GM18505 (cell line): ENCODE data around the gene PHACTR3.

Experiments
- ATAC-seq: cut with Tn5 transposase; IDR thresholded peaks from one replicate; pipeline ENCODE4 v1.9.1; 2021; ENCODE audit not compliant: unreplicated experiment
- POLR2A ChIP-seq: IDR thresholded peaks from 4 replicates; pipeline ENCODE4 v1.6.1; 2011; ENCODE audit warnings: borderline replicate concordance; ENCODE audit not compliant: insufficient read depth, insufficient read length; ENCODE audit errors: extremely low read depth

The PHACTR3 gene

DNA sequence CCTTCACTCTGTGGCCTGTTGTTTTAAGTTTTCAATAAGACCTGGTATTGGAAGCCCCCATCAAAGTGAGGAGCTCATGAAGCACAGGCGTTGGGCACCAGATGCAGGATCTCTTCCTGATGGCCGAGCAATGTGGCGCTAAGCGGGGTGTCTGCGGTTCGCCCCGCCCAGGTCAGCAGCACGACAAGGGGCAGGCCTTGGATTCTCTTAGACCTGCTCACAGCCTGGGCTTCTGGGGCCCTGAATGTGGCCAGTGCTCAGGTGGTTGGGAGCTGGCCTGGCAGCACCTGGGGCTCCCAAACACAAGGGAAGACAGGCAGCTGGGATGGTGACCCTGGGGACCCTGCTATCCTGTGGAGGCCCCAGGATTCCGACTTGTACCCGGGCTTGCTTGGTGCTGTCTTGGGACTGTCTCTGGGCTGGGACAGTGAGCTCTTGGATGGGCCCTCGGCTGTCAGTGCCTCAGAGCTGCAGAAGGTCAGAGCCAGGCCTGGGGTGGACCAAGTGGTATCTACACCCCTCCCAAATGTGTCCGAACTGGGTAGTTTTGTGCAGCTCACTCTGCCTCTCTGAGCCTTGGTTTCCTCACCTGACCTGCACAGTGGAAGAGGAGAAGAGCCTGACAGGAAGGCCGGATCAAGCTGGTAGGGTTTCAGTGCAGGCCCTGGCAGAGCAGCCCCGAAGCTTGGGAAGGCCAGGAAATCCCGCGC, 69.1 kb downstream of the PHACTR3 start:
- TF ChIP-seq POLR2A: no peak
- no peak for ATAC-seq

DNA sequence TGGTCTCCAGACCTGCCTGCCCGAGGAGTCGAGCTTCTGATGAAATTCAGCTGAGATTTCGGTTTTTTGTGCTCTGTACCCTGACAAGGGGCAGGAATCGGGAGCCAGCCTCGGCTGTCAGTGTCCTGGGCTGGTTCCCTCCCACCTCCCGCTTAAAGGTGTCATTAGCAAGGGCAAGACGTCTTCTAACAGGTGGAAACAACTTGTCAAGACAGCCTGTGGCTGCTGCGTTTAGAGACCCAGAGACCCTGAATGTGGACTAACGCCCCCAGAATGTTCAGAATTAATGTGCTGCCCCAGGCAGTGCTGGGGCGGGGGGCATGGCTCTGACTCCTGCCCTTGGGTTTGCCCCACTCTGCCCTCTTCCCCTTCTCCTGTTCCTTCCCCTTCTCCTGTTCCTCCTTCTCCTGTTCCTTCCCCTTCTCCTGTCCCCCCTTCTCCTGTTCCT, 69.7 kb downstream of the PHACTR3 start:
- TF ChIP-seq POLR2A: no peak
- ATAC-seq: no peak

DNA sequence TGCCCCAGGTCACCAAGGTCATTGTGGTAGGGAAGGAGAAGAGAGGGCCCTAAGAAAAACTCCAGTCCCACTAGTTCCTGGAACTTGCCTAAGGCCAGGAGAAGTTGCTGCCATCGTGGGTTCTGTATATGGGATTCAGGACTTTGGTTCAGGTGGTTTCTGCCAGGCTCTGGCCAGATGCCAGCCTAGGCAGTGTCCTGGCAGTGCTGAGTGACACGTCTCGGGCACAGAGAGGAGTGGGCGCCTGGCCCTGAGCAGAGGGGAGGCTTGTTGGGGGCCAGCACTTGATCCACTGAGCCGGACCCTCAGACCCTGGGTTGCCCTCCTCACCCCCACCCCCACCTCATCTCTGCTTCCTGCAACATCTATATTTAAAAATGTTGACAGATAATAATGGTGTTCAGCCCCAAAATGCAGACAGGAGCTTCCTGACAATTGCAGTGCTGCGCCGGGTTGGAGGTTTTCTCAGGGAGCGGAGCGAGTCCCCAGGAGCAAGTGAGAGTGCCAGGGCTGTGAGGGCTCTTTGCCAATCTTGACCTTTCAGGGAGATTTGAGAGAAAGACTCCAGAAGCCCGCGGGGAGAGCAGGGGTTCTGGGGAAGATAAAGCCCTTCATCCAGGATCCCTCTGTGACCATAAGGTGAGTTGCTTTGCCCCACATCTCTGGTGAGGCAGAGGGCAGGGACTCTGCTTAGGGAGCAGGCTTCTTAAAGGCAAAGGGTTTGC, 71.9 kb downstream of the PHACTR3 start:
- no peak for ATAC-seq
- TF ChIP-seq POLR2A: no peak

DNA sequence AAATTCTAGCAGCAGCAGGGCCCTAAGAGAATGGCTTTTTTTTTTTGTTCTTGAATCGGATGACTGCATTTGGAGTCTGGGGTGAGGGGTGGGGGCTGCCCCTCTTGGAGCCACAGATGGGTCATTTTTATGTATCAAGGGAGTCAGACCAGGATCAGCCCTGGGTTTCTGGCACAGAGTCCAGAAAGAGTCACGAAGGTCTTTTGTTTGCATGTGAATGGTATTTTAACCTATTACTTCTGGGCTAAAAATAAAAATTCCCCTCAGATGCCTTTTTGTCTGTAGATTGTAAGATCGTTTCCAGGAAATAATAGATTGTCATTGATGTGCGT, 72.5 kb downstream of the PHACTR3 start:
- no peak for TF ChIP-seq POLR2A
- no peak for ATAC-seq

DNA sequence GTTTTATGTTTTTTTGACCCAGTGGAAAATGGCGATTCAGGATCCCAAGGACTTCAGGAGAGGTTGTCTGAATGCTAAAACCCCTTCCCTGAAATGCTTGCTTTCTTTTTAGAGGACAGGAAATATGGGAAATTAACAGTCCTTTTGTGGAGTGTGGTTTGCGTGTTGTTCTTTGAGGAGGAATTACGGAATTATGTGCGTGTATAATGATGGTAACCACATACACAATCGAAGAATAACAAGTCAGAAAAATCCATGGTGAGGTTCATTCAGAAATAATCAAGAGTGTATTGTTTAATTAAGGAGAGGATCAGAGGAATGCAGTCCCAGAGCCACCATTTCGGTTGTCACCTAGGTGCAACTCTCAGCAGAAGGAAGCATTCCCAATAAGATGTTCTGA, 73.2 kb downstream of the PHACTR3 start:
- ATAC-seq: no peak
- no peak for TF ChIP-seq POLR2A

DNA sequence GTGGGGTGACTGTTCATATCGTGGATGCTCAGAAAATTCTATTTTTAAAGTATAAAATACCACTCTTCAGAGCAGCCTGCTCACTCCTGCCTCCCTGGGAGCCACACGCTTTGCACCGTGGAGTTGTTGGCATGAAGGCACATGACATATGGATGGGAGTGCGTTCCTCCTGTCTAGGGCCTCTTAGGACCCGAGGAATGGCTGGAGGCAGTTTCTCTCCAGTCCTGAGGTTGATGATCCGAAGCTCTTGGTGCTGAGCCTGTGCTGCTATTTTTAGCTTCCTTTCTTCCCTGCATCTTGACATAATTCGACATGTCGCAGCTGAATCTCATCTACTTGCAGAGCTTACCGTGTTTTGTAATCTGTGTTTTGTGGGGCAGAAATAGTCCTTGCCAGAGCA, 73.9 kb downstream of the PHACTR3 start:
- TF ChIP-seq POLR2A: no peak
- no peak for ATAC-seq

DNA sequence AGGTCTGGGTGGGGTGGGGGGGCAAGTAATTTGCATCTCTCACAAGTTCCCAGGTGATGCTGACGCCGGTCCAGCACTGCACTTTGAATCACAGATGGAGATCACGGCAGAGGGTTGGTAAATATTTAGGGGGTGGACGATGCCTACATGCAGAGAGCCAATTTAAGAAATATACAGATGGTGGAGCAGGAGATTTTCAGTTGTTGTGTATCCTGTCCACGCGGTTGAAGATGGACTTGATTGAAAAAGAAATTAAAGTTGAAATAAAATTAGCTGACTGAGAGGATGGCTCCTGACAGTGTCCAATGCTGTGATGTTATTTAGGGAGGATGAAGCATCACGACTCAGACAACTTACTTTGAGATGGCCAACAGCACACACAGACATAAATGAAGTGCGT, 74.6 kb downstream of the PHACTR3 start:
- ATAC-seq: no peak
- TF ChIP-seq POLR2A: no peak

DNA sequence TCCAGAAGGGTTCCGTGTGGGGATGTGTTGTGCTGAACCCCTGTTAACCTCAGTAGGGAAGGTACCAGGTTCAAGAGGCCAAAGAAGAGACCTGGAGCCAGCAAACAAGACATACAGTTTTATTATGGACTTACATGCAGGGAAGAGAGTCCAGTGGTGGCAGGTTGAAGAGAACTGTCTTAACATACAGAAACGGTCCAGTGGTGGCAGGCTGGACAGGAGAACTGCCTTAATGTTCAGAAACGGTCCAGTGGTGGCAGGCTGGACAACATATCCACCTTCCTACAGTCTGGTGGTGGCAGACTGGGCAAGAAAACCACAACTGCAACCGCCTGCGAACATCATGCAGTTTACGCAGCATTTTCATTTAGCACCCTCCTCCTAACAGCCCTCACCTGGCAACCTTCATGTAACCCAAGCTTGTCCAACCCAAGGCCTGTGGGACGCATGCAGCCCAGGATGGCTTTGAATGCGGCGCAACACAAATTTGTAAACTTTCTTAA, 75.9 kb downstream of the PHACTR3 start:
- no peak for TF ChIP-seq POLR2A
- ATAC-seq: no peak

DNA sequence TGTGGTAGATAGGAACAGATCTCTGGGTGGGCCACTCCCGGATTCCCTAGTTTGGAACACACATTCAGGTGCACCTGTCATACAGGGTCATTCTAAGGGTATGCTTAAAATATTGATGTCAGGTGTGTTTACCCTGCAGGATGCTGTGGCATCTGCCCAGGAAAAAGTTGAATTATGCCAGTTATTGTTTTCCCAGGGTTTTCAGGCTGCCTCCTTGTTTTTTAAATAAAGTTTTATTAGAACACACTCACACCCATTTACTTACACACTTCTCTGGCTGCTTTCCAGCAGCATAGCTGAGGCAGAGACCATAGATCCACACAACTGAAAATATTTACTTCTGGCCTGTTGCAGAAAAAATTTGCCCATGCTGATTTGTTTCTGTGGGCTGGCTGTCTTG, 76.5 kb downstream of the PHACTR3 start:
- TF ChIP-seq POLR2A: no peak
- ATAC-seq: no peak

DNA sequence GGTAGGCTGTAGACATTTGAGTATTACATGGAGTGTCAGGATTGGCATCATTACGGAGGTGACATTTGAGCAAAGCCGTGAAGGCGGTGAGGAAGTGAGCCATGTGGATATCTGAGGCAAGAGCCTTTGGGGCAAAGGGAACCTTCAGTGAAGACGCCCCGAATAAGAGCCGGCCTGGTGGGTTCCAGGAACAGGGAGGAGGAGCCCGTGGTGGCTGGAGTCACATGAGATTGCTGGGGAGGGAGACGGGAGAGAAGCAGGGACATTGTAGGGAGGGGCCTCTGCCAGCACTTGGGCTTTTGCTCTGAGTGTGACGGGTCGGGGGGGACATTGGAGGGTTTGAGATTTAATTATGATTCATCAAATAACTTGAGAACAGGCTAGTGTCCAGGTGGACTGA, 78.3 kb downstream of the PHACTR3 start:
- ATAC-seq: no peak
- TF ChIP-seq POLR2A: no peak

DNA sequence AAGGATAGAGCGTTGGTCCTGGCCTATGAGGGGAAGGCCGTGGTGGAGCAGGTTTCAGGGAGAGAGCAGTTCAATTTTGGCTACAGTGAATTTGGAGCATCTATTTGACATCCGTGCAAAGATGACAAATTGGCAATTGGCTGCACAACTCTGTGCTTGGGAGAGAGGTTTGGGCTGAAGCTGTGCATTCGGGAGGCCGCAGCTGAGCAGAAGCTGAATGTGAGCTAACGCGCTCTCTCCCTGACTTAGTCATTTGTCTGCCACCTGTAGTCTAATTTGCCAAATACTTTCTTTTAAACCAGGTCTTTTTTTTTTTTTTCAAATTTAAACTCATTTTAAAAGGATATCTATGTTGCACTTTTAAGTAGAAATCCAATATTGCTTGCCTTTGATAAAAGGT, 78.8 kb downstream of the PHACTR3 start:
- ATAC-seq: no peak
- TF ChIP-seq POLR2A: no peak

DNA sequence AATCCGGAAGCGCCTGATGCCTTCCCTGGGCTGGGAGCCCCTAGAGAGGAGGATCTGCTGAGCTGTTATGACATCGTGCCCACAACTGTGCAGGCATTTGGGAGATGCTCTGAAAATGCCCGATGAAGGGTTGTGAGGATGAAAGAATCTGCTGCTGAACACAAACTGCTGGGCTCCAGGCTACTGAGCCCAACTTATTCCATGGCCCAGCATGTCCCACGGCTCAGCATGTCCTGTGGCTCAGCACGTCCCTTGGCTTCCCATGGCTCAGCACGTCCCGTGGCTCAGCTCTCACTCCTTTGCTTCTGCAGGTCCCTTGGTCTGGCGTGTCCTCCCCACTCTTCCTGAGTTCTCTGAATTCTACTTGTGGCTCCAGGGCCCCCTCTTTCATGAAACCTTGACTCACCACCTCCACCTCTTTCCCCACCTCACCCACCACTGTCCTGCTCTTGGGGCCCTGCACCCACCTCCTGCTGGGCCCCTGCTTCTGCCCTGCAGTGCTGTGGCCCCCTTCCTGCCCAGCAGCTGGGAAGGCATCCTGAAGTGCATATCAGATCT, 80.4 kb downstream of the PHACTR3 start:
- no peak for TF ChIP-seq POLR2A
- no peak for ATAC-seq

DNA sequence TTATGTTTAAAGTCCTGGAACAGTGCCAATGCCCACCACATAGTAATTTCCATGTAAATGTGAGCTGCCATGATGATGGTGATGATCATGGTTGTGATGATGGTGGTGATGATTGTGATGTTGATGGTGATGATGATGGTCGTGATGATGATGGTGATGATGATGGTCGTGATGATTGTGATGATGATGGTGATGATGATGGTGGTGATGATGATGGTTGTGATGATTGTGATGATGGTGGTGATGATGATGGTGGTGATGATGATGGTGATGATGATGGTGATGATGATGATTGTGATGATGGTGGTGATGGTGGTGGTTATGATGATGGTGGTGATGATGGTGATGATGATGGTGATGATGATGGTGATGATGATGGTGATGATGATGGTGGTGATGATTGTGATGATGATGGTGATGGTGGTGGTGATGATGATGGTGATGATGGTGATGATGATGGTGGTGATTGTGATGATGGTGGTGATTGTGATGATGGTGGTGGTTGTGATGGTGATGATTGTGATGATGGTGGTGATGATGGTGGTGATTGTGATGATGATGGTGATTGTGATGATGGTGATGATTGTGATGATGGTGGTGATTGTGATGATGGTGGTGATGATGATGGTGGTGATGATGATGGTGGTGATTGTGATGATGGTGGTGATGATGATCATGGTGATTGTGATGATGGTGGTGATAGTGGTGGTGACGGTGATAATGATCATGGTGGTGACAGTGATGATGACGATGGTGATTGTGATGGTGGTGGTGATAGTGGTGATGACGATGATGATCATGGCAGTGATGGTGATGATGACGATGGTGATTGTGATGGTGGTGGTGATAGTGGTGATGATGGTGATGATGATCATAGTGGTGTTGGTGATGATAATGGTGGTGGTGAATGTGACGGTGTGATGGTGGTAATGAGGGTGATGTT, 82.3 kb downstream of the PHACTR3 start:
- TF ChIP-seq POLR2A: no peak
- no peak for ATAC-seq
